Measurements from ENCODE around the gene SPECC1.

GRCh38 chr17:20228860-20229259 is 219.7 kb downstream of the SPECC1 start:
- no peak for TF ChIP-seq ZNF776 (CRISPR knock-in tag; IDR thresholded peaks at IDR 0.05)
- TF ChIP-seq SMAD1 (CRISPR knock-in tag; IDR thresholded peaks at IDR 0.05; ENCODE audit: borderline replicate concordance, low read depth) = no peak
- TF ChIP-seq ZBTB40 (IDR thresholded peaks at IDR 0.05) = no peak
- TF ChIP-seq ZBTB40 (CRISPR knock-in tag; IDR thresholded peaks at IDR 0.05) = no peak
- TF ChIP-seq MAX (IDR thresholded peaks at IDR 0.05) = no peak
- no peak for TF ChIP-seq GPN1 (CRISPR knock-in tag; IDR thresholded peaks at IDR 0.05; ENCODE audit: borderline replicate concordance)
- TF ChIP-seq CEBPB (IDR thresholded peaks at IDR 0.05; ENCODE audit: borderline replicate concordance, low read depth, low read length) = no peak
- TF ChIP-seq ZNF263 (CRISPR knock-in tag; IDR thresholded peaks at IDR 0.05) = no peak
